Kidney (tissue), 14 donors: Measurements from ENCODE around the gene ZNF618. TPM values are rescaled to one million over a fixed set of nuclear protein-coding genes. Genes with fewer than 3 reads are reported as not detected.
A peak's percentile ranks its signal among the peaks of the same experiment; 100 is the strongest.

Experiments used
- DNase-seq, 5 donors: peaks; one replicate each; pipeline ENCODE4 v3.0.0-alpha.2; 2013 to 2020
- FAIRE-seq: peaks from 2 replicates; lab custom pipeline; 2012; peaks lifted over from hg19 to GRCh38; lab: Jason Lieb, UNC
- H3K27ac ChIP-seq, 2 donors: one replicate each; pipeline ENCODE4 v1.7.0; 2013; ENCODE audit warnings: low read depth in 2 of 2, low read length in 2 of 2, inconsistent platforms in 1 of 2
- H3K27me3 ChIP-seq: one replicate; pipeline ENCODE4 v1.7.1; 2013; ENCODE audit warnings: low read length, inconsistent platforms; ENCODE audit not compliant: control insufficient read depth, insufficient read depth
- H3K36me3 ChIP-seq, 3 donors: one replicate each; pipeline versions ENCODE4 v1.7.0 to v1.7.1; 2013; ENCODE audit warnings: low read length in 3 of 3, control low read depth in 1 of 3, inconsistent platforms in 1 of 3; ENCODE audit not compliant: insufficient read depth in 3 of 3, control insufficient read depth in 2 of 3
- H3K4me1 ChIP-seq, 3 donors: one replicate each; pipeline versions ENCODE4 v1.7.0 to v1.7.1; 2013; ENCODE audit warnings: low read length in 3 of 3, inconsistent platforms in 1 of 3, low read depth in 1 of 3; ENCODE audit not compliant: control insufficient read depth in 2 of 3, insufficient read depth in 2 of 3
- H3K4me3 ChIP-seq, 3 donors: one replicate each; pipeline versions ENCODE4 v1.7.0 to v1.8.1; 2013; ENCODE audit warnings: low read length in 3 of 3, control low read depth in 1 of 3, inconsistent platforms in 1 of 3
- H3K9ac ChIP-seq, 3 donors: one replicate each; pipeline versions ENCODE4 v1.7.0 to v1.7.1; 2013; ENCODE audit warnings: low read length in 3 of 3, control low read depth in 1 of 3, inconsistent platforms in 1 of 3
- H3K9me3 ChIP-seq, 3 donors: one replicate each; pipeline versions ENCODE4 v1.7.0 to v1.7.1; 2013; ENCODE audit warnings: low read length in 3 of 3, control low read depth in 1 of 3, inconsistent platforms in 1 of 3; ENCODE audit not compliant: control insufficient read depth in 2 of 3, insufficient read depth in 1 of 3
- intact Hi-C: fragments of 100-400 bp; cut with DNase I; formaldehyde crosslinking; loops from one replicate; pipeline ENCODE4 v1.11.1; 2022
- polyA plus RNA-seq: library from polyadenylated mRNA; stranded (reverse); fragments of 350-450 nt; fragmentation: Illumina TruSeq; extraction: RNeasy Lipid Tissue Mini Kit (QIAGEN cat#74804); gene quantifications from one replicate; pipeline ENCODE4 v1.2.3, GENCODE V29; 2014; ENCODE audit warnings: low read depth, low replicate concordance; ENCODE audit not compliant: insufficient read depth
- total RNA-seq: library from RNA; stranded (reverse); fragmentation: NEBNext Ultra II Directional; extraction: Animal tissue kit (Norgen Biotek cat#: 25700); gene quantifications from one replicate; pipeline ENCODE4 v1.2.1, GENCODE V29; 2021
- TF ChIP-seq, protein P1 (sequence below): IDR thresholded peaks from 3 replicates; pipeline ENCODE4 v1.5.1; 2012; ENCODE audit warnings: mild to moderate bottlenecking, moderate library complexity, borderline replicate concordance; ENCODE audit not compliant: insufficient read depth; ENCODE audit errors: extremely low read depth
- donor health status: control.
- donor health status: control.
- donor health status: control.
- donor health status: control.
- donor health status: control.
- donor health status: DM: yes; HTN: yes; CAD: no.
- donor health status: Normal renal cell carcinoma (clear cell type).

Gene ZNF618
- total and polyA plus RNA-seq, 2 donors from 2014 or later = 5.6 to 31.9 TPM

DNA sequence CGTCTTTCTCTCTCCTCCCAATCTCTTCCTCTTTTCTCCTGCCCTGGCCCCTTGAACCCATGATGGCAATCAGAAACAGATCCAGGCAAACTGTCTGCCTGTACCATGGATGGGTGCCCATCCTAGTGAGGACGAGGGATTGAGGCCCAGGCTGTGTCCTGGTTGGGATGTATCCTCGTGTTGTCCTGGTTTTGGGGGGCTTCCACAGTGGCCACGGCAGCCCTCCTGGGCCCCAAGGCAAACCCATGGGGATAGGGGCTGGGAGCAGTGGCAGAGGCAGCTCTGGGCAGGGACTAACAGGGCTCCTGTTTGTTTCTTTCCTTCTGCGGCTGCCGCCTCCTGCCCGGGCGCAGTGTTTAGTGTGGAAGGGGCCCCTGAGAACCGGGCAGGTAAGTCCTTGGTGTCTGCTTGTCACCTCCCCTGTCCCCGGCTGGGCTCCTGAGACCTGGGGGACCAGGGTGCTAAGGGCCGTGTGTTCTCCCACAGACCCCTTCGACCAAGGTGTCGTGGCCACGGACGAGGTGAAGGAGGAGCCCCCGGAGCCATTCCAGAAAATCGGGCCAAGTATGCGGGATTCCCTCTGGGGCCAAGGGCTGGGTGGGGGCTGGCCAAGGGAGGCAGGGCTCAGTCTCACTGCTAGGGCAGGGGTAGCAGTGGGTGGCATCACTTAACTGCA, 132.0 kb downstream of the ZNF618 start:
- H3K27ac ChIP-seq = no peak overlapping the region
- FAIRE-seq (no peak), DNase-seq (peak in 3 of 5 donors; percentile 3 to 62 (median 24))
- TF ChIP-seq, protein P1, sequence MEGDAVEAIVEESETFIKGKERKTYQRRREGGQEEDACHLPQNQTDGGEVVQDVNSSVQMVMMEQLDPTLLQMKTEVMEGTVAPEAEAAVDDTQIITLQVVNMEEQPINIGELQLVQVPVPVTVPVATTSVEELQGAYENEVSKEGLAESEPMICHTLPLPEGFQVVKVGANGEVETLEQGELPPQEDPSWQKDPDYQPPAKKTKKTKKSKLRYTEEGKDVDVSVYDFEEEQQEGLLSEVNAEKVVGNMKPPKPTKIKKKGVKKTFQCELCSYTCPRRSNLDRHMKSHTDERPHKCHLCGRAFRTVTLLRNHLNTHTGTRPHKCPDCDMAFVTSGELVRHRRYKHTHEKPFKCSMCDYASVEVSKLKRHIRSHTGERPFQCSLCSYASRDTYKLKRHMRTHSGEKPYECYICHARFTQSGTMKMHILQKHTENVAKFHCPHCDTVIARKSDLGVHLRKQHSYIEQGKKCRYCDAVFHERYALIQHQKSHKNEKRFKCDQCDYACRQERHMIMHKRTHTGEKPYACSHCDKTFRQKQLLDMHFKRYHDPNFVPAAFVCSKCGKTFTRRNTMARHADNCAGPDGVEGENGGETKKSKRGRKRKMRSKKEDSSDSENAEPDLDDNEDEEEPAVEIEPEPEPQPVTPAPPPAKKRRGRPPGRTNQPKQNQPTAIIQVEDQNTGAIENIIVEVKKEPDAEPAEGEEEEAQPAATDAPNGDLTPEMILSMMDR = no peak
- H3K9me3 ChIP-seq = no peaks in the 10 kb centered on the region
- no peak overlapping the region for H3K4me3 ChIP-seq
- H3K36me3 ChIP-seq = peaks cover 13 to 32% (median 21%) of the 10 kb centered on the region in 3 donors
- intact Hi-C loops = no loop called here
- no peak overlapping the region for H3K9ac ChIP-seq
- peaks cover 0 to 6% (median 4%) of the 10 kb centered on the region in 3 donors for H3K4me1 ChIP-seq
- H3K27me3 ChIP-seq = no peaks in the 10 kb centered on the region

DNA sequence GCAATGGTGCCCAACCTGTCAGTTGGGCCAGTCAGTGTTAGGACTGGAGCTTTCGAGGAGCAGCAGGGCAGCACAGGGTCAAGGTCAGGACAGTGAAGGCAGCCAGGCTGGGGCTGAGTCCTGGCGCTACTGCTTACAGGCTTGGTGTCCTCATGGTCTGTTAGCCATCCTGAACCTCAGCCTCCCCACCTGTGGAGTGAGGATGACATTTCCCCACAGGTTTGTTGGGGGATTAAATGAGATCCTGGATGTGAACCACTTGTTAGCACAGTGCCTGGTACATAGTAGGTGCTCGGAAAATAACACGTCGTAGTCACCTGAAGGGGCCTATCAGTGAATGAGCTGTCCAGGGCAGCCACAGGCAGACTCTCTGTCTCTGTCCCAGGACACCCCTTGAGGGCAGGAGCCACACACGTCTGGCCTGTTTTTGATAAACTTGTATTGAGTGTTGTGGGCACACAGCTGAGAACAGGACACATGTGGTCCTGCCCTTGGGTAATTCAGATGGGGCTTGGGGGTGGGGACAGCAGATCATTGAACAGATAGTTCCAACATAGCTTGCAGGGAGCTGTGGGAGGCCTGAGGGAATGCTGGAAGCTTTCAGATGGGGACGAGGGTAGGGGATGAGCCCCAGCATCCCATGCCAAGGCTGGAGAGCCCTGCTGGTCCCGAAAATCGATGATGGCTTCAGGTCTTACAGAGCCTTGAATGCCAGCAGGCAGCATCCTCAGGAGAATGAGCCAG, 132.7 kb downstream of the ZNF618 start:
- Histone ChIP-seq H3K36me3 (peaks cover 13 to 27% (median 21%) of the 10 kb centered on the region in 3 donors), H3K27me3 (no peaks in the 10 kb centered on the region), H3K9ac (no peak overlapping the region), H3K4me1 (peaks cover 0 to 1% (median 0%) of the 10 kb centered on the region in 3 donors), H3K4me3 (no peak overlapping the region), H3K27ac (no peak overlapping the region), H3K9me3 (no peaks in the 10 kb centered on the region)
- FAIRE-seq (no peak), DNase-seq (peak in 3 of 5 donors; percentile 3 to 51 (median 10))
- intact Hi-C loops = no loop called here
- TF ChIP-seq, protein P1 = no peak

DNA sequence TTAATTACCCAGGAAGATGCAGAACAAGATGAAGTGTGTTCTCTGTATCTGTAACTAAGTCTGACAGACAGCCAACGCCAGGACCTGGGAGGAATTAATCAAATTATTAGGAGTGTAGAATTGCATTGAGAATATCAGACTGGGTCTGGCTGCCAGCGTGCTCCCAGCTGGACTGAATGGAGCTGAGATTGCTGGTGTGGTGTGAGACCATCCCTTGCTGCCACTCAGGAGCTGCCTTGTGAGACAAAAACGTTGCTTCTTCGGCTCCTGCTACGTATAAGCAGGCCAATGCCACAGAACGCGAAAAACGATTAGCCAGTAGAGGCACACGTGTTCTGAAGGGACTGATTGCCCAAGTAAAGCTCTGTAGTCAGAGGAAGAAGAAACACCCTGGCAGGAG, 135.2 kb downstream of the ZNF618 start:
- TF ChIP-seq, protein P1 = no peak
- intact Hi-C loops = no loop called here
- FAIRE-seq = no peak
- H3K4me1 ChIP-seq = no peaks in the 10 kb centered on the region
- H3K27me3 ChIP-seq = no peaks in the 10 kb centered on the region
- DNase-seq = peak in 3 of 5 donors; percentile 4 to 32 (median 4)
- peaks cover 11 to 20% (median 14%) of the 10 kb centered on the region in 3 donors for H3K36me3 ChIP-seq
- no peaks in the 10 kb centered on the region for H3K9me3 ChIP-seq
- H3K4me3 ChIP-seq = no peak overlapping the region
- H3K27ac ChIP-seq = no peak overlapping the region
- no peak overlapping the region for H3K9ac ChIP-seq
